PFSK-1 (cell line): Measurements from ENCODE around the gene RNF175.

ENCODE experiments used
- FOXP2 ChIP-seq: optimal IDR thresholded peaks from 2 replicates; pipeline ENCODE3; 2011; ENCODE audit warnings: borderline replicate concordance, control low read depth, inconsistent platforms; ENCODE audit not compliant: insufficient read depth; ENCODE audit errors: extremely low read length, extremely low read depth
- POLR2AphosphoS5 ChIP-seq: IDR thresholded peaks from 2 replicates; pipeline ENCODE4 v1.6.1; 2012; ENCODE audit warnings: low read depth, mild to moderate bottlenecking, control low read depth, low read length, moderate library complexity
- TF ChIP-seq, protein P1 (sequence below), 2 experiments: IDR thresholded peaks; 2 replicates each; pipeline versions ENCODE4 v1.6.1 to v1.8.0; 2011 to 2012; ENCODE audit warnings: low read depth in 2 of 2, low read length in 2 of 2, control low read depth in 1 of 2, inconsistent platforms in 1 of 2, mild to moderate bottlenecking in 1 of 2, moderate library complexity in 1 of 2; ENCODE audit not compliant: insufficient read depth in 1 of 2

- TF ChIP-seq POLR2AphosphoS5 (no peak), FOXP2 (no peak)
- TF ChIP-seq, protein P1, sequence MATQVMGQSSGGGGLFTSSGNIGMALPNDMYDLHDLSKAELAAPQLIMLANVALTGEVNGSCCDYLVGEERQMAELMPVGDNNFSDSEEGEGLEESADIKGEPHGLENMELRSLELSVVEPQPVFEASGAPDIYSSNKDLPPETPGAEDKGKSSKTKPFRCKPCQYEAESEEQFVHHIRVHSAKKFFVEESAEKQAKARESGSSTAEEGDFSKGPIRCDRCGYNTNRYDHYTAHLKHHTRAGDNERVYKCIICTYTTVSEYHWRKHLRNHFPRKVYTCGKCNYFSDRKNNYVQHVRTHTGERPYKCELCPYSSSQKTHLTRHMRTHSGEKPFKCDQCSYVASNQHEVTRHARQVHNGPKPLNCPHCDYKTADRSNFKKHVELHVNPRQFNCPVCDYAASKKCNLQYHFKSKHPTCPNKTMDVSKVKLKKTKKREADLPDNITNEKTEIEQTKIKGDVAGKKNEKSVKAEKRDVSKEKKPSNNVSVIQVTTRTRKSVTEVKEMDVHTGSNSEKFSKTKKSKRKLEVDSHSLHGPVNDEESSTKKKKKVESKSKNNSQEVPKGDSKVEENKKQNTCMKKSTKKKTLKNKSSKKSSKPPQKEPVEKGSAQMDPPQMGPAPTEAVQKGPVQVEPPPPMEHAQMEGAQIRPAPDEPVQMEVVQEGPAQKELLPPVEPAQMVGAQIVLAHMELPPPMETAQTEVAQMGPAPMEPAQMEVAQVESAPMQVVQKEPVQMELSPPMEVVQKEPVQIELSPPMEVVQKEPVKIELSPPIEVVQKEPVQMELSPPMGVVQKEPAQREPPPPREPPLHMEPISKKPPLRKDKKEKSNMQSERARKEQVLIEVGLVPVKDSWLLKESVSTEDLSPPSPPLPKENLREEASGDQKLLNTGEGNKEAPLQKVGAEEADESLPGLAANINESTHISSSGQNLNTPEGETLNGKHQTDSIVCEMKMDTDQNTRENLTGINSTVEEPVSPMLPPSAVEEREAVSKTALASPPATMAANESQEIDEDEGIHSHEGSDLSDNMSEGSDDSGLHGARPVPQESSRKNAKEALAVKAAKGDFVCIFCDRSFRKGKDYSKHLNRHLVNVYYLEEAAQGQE (IDR thresholded peaks at IDR 0.05; ENCODE audit: insufficient read depth in 1 of 2, low read depth in 2 of 2, low read length in 2 of 2): no peak
Measured at GRCh38 chr4:153725136-153725830, 34.5 kb downstream of the RNF175 start.
